ENCODE results near the gene EXOC1L. TPM values are rescaled to one million over a fixed set of nuclear protein-coding genes. Genes with fewer than 3 reads are reported as not detected.

Gene EXOC1L
- total RNA-seq, 1 donor, result not detected

- no peak overlapping the region for H3K4me3 ChIP-seq (ENCODE audit: insufficient read depth, low read length)
- H3K9me3 ChIP-seq (ENCODE audit: low read depth, low read length), result no peaks in the 10 kb centered on the region
- H3K4me2 ChIP-seq (ENCODE audit: insufficient read depth, low read length), result no peak overlapping the region
- H3K79me2 ChIP-seq (ENCODE audit: insufficient read depth, low read length), result no peaks in the 10 kb centered on the region
- no peak for DNase-seq (ENCODE audit: insufficient read length, low spot score, missing footprints)
- H2AFZ ChIP-seq (ENCODE audit: low read length), result no peak overlapping the region
- H4K20me1 ChIP-seq (ENCODE audit: insufficient read depth, low read length), result no peaks in the 10 kb centered on the region
- no peak for TF ChIP-seq CTCF (IDR thresholded peaks at IDR 0.05; ENCODE audit: extremely low read depth, low read depth, low read length)
- no peaks in the 10 kb centered on the region for H3K4me1 ChIP-seq (ENCODE audit: insufficient read depth, low read length)
- no peaks in the 10 kb centered on the region for H3K36me3 ChIP-seq (ENCODE audit: insufficient read depth, low read length)
- no peak overlapping the region for H3K27ac ChIP-seq (ENCODE audit: low read depth, low read length)
- peaks cover 30% of the 10 kb centered on the region for H3K27me3 ChIP-seq (ENCODE audit: insufficient read depth, low read length)
These were observed 25.5 kb upstream of the EXOC1L start for GRCh38 chr4:55794053-55794452.

- H4K20me1 ChIP-seq (ENCODE audit: insufficient read depth, low read length), result no peaks in the 10 kb centered on the region
- DNase-seq (ENCODE audit: insufficient read length, low spot score, missing footprints), result no peak
- H2AFZ ChIP-seq (ENCODE audit: low read length), result no peak overlapping the region
- no peaks in the 10 kb centered on the region for H3K36me3 ChIP-seq (ENCODE audit: insufficient read depth, low read length)
- no peak overlapping the region for H3K4me2 ChIP-seq (ENCODE audit: insufficient read depth, low read length)
- H3K4me3 ChIP-seq (ENCODE audit: insufficient read depth, low read length), result no peak overlapping the region
- H3K27ac ChIP-seq (ENCODE audit: low read depth, low read length), result no peak overlapping the region
- peaks cover 30% of the 10 kb centered on the region for H3K27me3 ChIP-seq (ENCODE audit: insufficient read depth, low read length)
- no peaks in the 10 kb centered on the region for H3K79me2 ChIP-seq (ENCODE audit: insufficient read depth, low read length)
- no peaks in the 10 kb centered on the region for H3K9me3 ChIP-seq (ENCODE audit: low read depth, low read length)
- H3K4me1 ChIP-seq (ENCODE audit: insufficient read depth, low read length), result no peaks in the 10 kb centered on the region
- TF ChIP-seq CTCF (IDR thresholded peaks at IDR 0.05; ENCODE audit: extremely low read depth, low read depth, low read length), result no peak
These were observed 24.2 kb upstream of the EXOC1L start for GRCh38 chr4:55795341-55795740.

- no peak for TF ChIP-seq CTCF (IDR thresholded peaks at IDR 0.05; ENCODE audit: extremely low read depth, low read depth, low read length)
- Histone ChIP-seq H4K20me1 (ENCODE audit: insufficient read depth, low read length) (no peaks in the 10 kb centered on the region), H3K9me3 (ENCODE audit: low read depth, low read length) (no peaks in the 10 kb centered on the region), H3K27me3 (ENCODE audit: insufficient read depth, low read length) (peaks cover 13% of the 10 kb centered on the region), H3K27ac (ENCODE audit: low read depth, low read length) (no peak overlapping the region), H3K4me2 (ENCODE audit: insufficient read depth, low read length) (no peak overlapping the region), H3K79me2 (ENCODE audit: insufficient read depth, low read length) (no peaks in the 10 kb centered on the region), H3K4me1 (ENCODE audit: insufficient read depth, low read length) (no peaks in the 10 kb centered on the region), H3K4me3 (ENCODE audit: insufficient read depth, low read length) (no peak overlapping the region), H3K36me3 (ENCODE audit: insufficient read depth, low read length) (no peaks in the 10 kb centered on the region), H2AFZ (ENCODE audit: low read length) (no peak overlapping the region)
- no peak for DNase-seq (ENCODE audit: insufficient read length, low spot score, missing footprints)
These were observed 18.1 kb upstream of the EXOC1L start for GRCh38 chr4:55801498-55801897.

DNA sequence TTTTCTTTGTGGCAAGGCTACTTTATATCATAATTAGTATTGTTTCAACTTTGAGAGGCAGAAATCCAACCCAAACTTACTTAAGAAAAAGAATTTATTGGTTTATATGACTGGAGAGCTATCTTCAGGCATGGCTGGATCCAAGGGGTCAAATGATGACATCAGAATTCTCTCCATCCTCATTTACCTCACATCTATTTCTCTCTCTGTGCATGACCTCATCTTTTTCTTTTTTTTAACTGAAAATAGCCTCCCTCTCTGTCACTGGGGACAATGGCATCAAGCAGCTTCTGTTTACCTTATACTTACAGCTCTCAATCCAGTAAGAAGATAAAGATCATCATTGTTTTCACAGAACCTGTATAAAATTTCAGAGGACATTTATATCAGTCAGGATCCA, 12.0 kb upstream of the EXOC1L start:
- no peak for DNase-seq (ENCODE audit: insufficient read length, low spot score, missing footprints)

More for the DNA sequence above, 12.0 kb upstream of the EXOC1L start:
- Histone ChIP-seq H3K4me2 (ENCODE audit: insufficient read depth, low read length) (no peak overlapping the region), H3K4me1 (ENCODE audit: insufficient read depth, low read length) (no peaks in the 10 kb centered on the region), H3K9me3 (ENCODE audit: low read depth, low read length) (no peaks in the 10 kb centered on the region), H3K36me3 (ENCODE audit: insufficient read depth, low read length) (no peaks in the 10 kb centered on the region), H3K27ac (ENCODE audit: low read depth, low read length) (no peak overlapping the region), H4K20me1 (ENCODE audit: insufficient read depth, low read length) (no peaks in the 10 kb centered on the region), H2AFZ (ENCODE audit: low read length) (no peak overlapping the region), H3K4me3 (ENCODE audit: insufficient read depth, low read length) (no peak overlapping the region), H3K27me3 (ENCODE audit: insufficient read depth, low read length) (no peaks in the 10 kb centered on the region), H3K79me2 (ENCODE audit: insufficient read depth, low read length) (no peaks in the 10 kb centered on the region)
- TF ChIP-seq CTCF (IDR thresholded peaks at IDR 0.05; ENCODE audit: extremely low read depth, low read depth, low read length), result no peak

All from osteoblast (primary cell).